Thymus (tissue), 11 donors: ENCODE measurements around the gene CDK5R1. TPM values are rescaled to one million over a fixed set of nuclear protein-coding genes. Genes with fewer than 3 reads are reported as not detected.
A peak's percentile ranks its signal among the peaks of the same experiment; 100 is the strongest.

Source experiments
- DNase-seq, 9 donors: peaks; one replicate each; pipeline ENCODE4 v3.0.0-alpha.2; 2013; ENCODE audit warnings: low spot score in 9 of 9, low read depth in 6 of 9, missing footprints in 1 of 9
- H3K27ac ChIP-seq, 2 donors: one replicate each; pipeline ENCODE4 v1.5.1; 2013; ENCODE audit warnings: control low read depth in 1 of 2, low read depth in 1 of 2, low read length in 1 of 2, mild to moderate bottlenecking in 1 of 2, moderate library complexity in 1 of 2
- H3K27me3 ChIP-seq, 2 donors: one replicate each; pipeline ENCODE4 v1.5.1; 2013; ENCODE audit warnings: low read length in 1 of 2; ENCODE audit not compliant: control insufficient read depth in 2 of 2, insufficient read depth in 1 of 2
- H3K36me3 ChIP-seq, 2 donors: one replicate each; pipeline ENCODE4 v1.5.1; 2013; ENCODE audit warnings: low read length in 1 of 2, mild to moderate bottlenecking in 1 of 2, moderate library complexity in 1 of 2; ENCODE audit not compliant: control insufficient read depth in 2 of 2, insufficient read depth in 2 of 2
- H3K4me1 ChIP-seq, 2 donors: one replicate each; pipeline ENCODE4 v1.5.1; 2013; ENCODE audit warnings: low read length in 2 of 2; ENCODE audit not compliant: control insufficient read depth in 2 of 2, insufficient read depth in 2 of 2
- H3K4me3 ChIP-seq, 2 donors: one replicate each; pipeline ENCODE4 v1.5.1; 2013; ENCODE audit warnings: low read length in 2 of 2, control low read depth in 1 of 2, mild to moderate bottlenecking in 1 of 2
- H3K9me3 ChIP-seq, 2 donors: one replicate each; pipeline ENCODE4 v1.5.1; 2013; ENCODE audit warnings: low read length in 1 of 2, mild to moderate bottlenecking in 1 of 2; ENCODE audit not compliant: control insufficient read depth in 2 of 2, insufficient read depth in 1 of 2
- WGBS: extraction: QIAGEN DNeasy Blood & Tissue Kit; methylation state at CpG from one replicate; pipeline ENCODE4 v1.1.7; 2013; 5-methylcytosine and 5-hydroxymethylcytosine counted together
- polyA plus RNA-seq: library from polyadenylated mRNA; stranded (reverse); fragments of 200-250 nt; gene quantifications from one replicate; pipeline ENCODE4 v1.2.3, GENCODE V29; 2013
- total RNA-seq: library from RNA; stranded (reverse); fragments of 120-200 nt; gene quantifications from one replicate; pipeline ENCODE4 v1.2.4, GENCODE V29; 2013
- donor health status: healthy.

CDK5R1 gene
- total and polyA plus RNA-seq, 2 donors = 3.1 to 7.1 TPM

GRCh38 chr17:32461853-32462617, 24.8 kb upstream of the CDK5R1 start:
- 36% methylated on average over 1 of the region's 1 CpG for WGBS
- DNase-seq = peak in 6 of 9 donors; percentile 53 to 74 (median 63)
- Histone ChIP-seq H3K4me1 (no peaks in the 10 kb centered on the region), H3K9me3 (no peaks in the 10 kb centered on the region), H3K27me3 (no peaks in the 10 kb centered on the region), H3K36me3 (peaks cover 50 to 58% of the 10 kb centered on the region in 2 donors), H3K27ac (no peak overlapping the region), H3K4me3 (no peak overlapping the region)

GRCh38 chr17:32463304-32463703, 23.5 kb upstream of the CDK5R1 start:
- Histone ChIP-seq H3K27me3 (no peaks in the 10 kb centered on the region), H3K9me3 (no peaks in the 10 kb centered on the region), H3K4me3 (no peak overlapping the region), H3K27ac (no peak overlapping the region), H3K36me3 (peaks cover 50 to 61% of the 10 kb centered on the region in 2 donors), H3K4me1 (no peaks in the 10 kb centered on the region)
- WGBS = 99% methylated on average over 3 of the region's 3 CpGs
- no peak for DNase-seq

- no peak overlapping the region for H3K27ac ChIP-seq
- H3K27me3 ChIP-seq = no peaks in the 10 kb centered on the region
- WGBS = 100% methylated on average over 1 of the region's 1 CpG
- peaks cover 47 to 62% of the 10 kb centered on the region in 2 donors for H3K36me3 ChIP-seq
- no peaks in the 10 kb centered on the region for H3K9me3 ChIP-seq
- no peak overlapping the region for H3K4me3 ChIP-seq
- DNase-seq = no peak
- no peaks in the 10 kb centered on the region for H3K4me1 ChIP-seq
Observed at GRCh38 chr17:32464374-32464773, 22.4 kb upstream of the CDK5R1 start.

- DNase-seq = no peak
- WGBS = 97% methylated on average over 7 of the region's 7 CpGs
- H3K36me3 ChIP-seq = peaks cover 64 to 74% of the 10 kb centered on the region in 2 donors
Observed at GRCh38 chr17:32467949-32468348, 18.8 kb upstream of the CDK5R1 start.

GRCh38 chr17:32470405-32471167, 16.2 kb upstream of the CDK5R1 start:
- Histone ChIP-seq H3K4me3 (no peak overlapping the region), H3K36me3 (peaks cover 75 to 83% of the 10 kb centered on the region in 2 donors), H3K27me3 (no peaks in the 10 kb centered on the region), H3K4me1 (no peaks in the 10 kb centered on the region), H3K27ac (no peak overlapping the region), H3K9me3 (no peaks in the 10 kb centered on the region)
- DNase-seq = no peak
- WGBS = 97% methylated on average over 6 of the region's 6 CpGs

More at GRCh38 chr17:32467949-32468348, 18.8 kb upstream of the CDK5R1 start:
- Histone ChIP-seq H3K27me3 (no peaks in the 10 kb centered on the region), H3K9me3 (no peaks in the 10 kb centered on the region), H3K27ac (no peak overlapping the region), H3K4me3 (no peak overlapping the region), H3K4me1 (no peaks in the 10 kb centered on the region)

GRCh38 chr17:32471652-32472051, 15.1 kb upstream of the CDK5R1 start:
- Histone ChIP-seq H3K4me3 (no peak overlapping the region), H3K36me3 (peaks cover 85 to 86% of the 10 kb centered on the region in 2 donors), H3K4me1 (no peaks in the 10 kb centered on the region), H3K27me3 (no peaks in the 10 kb centered on the region), H3K9me3 (no peaks in the 10 kb centered on the region), H3K27ac (no peak overlapping the region)
- 98% methylated on average over 4 of the region's 4 CpGs for WGBS
- no peak for DNase-seq

- Histone ChIP-seq H3K36me3 (peaks cover 91% of the 10 kb centered on the region in 2 donors), H3K4me1 (no peaks in the 10 kb centered on the region), H3K9me3 (no peaks in the 10 kb centered on the region), H3K27me3 (no peaks in the 10 kb centered on the region), H3K27ac (no peak overlapping the region), H3K4me3 (no peak overlapping the region)
- DNase-seq = no peak
- WGBS = 99% methylated on average over 3 of the region's 3 CpGs
Observed at GRCh38 chr17:32475258-32475657, 11.5 kb upstream of the CDK5R1 start.

- no peaks in the 10 kb centered on the region for H3K4me1 ChIP-seq
- H3K27me3 ChIP-seq = no peaks in the 10 kb centered on the region
- DNase-seq = no peak
- no peaks in the 10 kb centered on the region for H3K9me3 ChIP-seq
- 97% methylated on average over 8 of the region's 8 CpGs for WGBS
- H3K36me3 ChIP-seq = peaks cover 83 to 90% of the 10 kb centered on the region in 2 donors
- H3K4me3 ChIP-seq = no peak overlapping the region
- H3K27ac ChIP-seq = no peak overlapping the region
Observed at GRCh38 chr17:32477220-32477619, 9.6 kb upstream of the CDK5R1 start.

- H3K27ac ChIP-seq = no peak overlapping the region
- peaks cover 68 to 82% of the 10 kb centered on the region in 2 donors for H3K36me3 ChIP-seq
- H3K4me3 ChIP-seq = no peak overlapping the region
- H3K4me1 ChIP-seq = peaks cover 0 to 11% of the 10 kb centered on the region in 2 donors
- H3K27me3 ChIP-seq = no peaks in the 10 kb centered on the region
- 95% methylated on average over 5 of the region's 5 CpGs for WGBS
- no peak for DNase-seq
- H3K9me3 ChIP-seq = no peaks in the 10 kb centered on the region
Observed at GRCh38 chr17:32479074-32479617, 7.6 kb upstream of the CDK5R1 start.
